RWPE1 (cell line): ENCODE measurements around the gene DNAJC13.

Source experiments
- CTCF ChIA-PET: fragments of 350-600 bp; sonication (Branson Sonifier 250); formaldehyde crosslinking; extraction: SDS; loops from one replicate; lab custom pipeline; 2021; lab: Yijun Ruan, JAX
- POLR2A ChIA-PET: fragments of 400-600 bp; formaldehyde crosslinking; extraction: SDS; loops from one replicate; lab custom pipeline; 2020; ENCODE audit warnings: antibody characterized with exemption; ENCODE audit not compliant: low non-redundant PET; lab: Yijun Ruan, JAX
- DNase-seq: peaks from one replicate; pipeline ENCODE4 v3.0.0; 2012; ENCODE audit warnings: low spot score
- H3K27ac ChIP-seq: fragments of 450-650 bp; 2 replicates; pipeline ENCODE4 v1.5.1; 2017
- CTCF ChIP-seq: fragments of 450-650 bp; conservative IDR thresholded peaks from 2 replicates; pipeline ENCODE4 v1.5.1; 2017; ENCODE audit warnings: low read depth, mild to moderate bottlenecking

DNAJC13 gene

DNA sequence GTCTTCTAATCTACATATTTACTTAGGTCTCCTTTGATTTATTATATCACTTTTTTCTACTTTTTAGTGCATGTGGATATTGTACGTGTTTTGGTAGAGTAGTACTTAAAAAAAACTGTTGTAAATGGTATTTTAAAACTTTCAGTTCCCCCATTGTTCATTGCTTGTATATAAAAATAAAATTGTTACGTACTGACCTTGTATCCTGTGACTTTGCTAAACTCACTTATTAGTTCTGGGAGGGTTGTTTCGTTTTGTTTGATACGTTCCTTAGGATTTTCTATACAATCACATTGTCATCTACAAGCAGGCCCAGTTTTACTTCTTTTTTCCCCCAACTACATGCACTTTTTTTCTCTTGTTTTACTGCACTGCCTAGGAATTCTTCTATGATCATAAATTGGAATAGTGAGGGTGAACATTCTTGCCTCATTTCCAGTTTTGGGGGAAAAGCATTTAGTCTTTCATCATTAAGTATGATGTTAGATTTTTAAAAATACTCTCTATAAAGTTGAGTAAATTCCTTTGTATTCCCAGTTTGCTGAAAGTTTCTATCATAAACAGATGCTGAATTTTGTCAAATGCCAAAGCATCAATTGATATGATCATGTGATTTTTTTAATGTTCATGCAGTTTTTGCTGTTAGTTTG is 146.2 kb downstream of the DNAJC13 start:
- no peak for DNase-seq
- CTCF ChIA-PET: no interaction called here
- no peak for TF ChIP-seq CTCF
- POLR2A ChIA-PET: no interaction called here
- no peak overlapping the region for H3K27ac ChIP-seq

DNA sequence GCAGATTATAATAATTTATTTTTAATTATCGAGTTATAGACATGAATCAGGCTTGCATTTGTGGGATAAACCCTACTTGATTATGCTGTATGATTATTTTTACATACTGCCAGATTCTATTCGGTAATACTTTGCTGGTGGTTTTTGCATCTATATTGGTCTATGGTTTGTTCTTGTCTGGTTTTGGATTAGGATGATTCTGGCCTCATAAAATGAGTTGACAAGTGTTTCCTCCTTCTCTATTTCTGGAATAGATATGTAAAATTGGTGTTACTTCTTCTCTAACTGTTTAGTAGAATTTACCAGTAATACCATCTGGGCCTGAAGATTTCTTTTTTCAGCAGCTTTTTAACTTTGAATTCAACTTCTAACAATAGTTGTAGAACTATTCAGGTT is 146.8 kb downstream of the DNAJC13 start:
- TF ChIP-seq CTCF: no peak
- ChIA-PET POLR2A (no interaction called here), CTCF (no interaction called here)
- no peak overlapping the region for H3K27ac ChIP-seq
- no peak for DNase-seq

GRCh38 chr3:132568422-132568821 is 151.1 kb downstream of the DNAJC13 start:
- no peak for TF ChIP-seq CTCF
- no peak for DNase-seq
- POLR2A ChIA-PET: no interaction called here

DNA sequence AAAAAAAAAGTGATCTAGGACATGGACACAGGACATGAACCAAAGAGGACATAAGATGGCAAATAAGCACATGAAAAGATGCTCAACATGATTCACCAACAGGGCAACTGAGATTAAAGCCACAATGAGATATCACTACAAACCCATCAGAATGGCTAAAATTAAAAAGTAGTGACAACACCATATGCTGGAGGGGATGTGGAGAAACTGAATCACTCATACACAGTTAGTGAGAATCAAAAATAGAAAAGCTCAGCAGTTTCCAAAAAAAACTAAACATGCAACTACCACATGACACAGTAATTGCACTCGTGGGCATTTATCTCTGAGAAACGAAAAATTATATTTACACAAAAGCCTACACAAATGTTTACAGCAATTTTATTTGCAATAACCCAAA is 151.9 kb downstream of the DNAJC13 start:
- CTCF ChIA-PET: no interaction called here
- POLR2A ChIA-PET: no interaction called here
- no peak for DNase-seq

More at GRCh38 chr3:132568422-132568821, 151.1 kb downstream of the DNAJC13 start:
- CTCF ChIA-PET: interaction anchor here (0.6 kb wide), 1 partner anchor 15 kb away, joined by 3 read pairs; no protein-coding TSS in a partner anchor
- H3K27ac ChIP-seq: no peak overlapping the region

GRCh38 chr3:132569580-132569979 is 152.3 kb downstream of the DNAJC13 start:
- CTCF ChIA-PET: no interaction called here

More for the DNA sequence above, 151.9 kb downstream of the DNAJC13 start:
- no peak overlapping the region for H3K27ac ChIP-seq
- TF ChIP-seq CTCF: no peak

DNA sequence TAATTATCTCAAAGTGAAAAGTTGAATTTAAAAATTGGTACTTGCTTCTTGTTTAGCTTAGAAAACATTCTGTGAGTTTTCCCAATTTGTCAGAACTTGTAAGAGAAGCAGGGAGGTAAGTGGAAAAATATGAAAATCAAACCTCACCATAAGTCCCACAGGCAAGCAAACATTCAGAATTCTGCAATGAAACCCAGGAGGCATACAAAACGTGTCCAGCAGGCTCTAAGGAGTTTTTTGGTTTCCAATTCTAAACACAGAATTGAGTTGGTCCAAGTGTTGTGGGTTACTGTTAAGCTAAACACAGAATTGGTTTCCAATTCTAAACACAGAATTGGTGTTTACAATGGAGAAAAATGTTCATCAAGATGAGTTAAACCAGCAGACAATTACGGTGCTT is 152.7 kb downstream of the DNAJC13 start:
- TF ChIP-seq CTCF: no peak
- H3K27ac ChIP-seq: no peak overlapping the region
- ChIA-PET CTCF (interaction anchor here (0.5 kb wide), 1 partner anchor 24 kb away, joined by 3 read pairs; no protein-coding TSS in a partner anchor), POLR2A (no interaction called here)
- no peak for DNase-seq

More at GRCh38 chr3:132569580-132569979, 152.3 kb downstream of the DNAJC13 start:
- no peak for DNase-seq
- no peak for TF ChIP-seq CTCF
- POLR2A ChIA-PET: no interaction called here
- H3K27ac ChIP-seq: no peak overlapping the region
